ENCODE results near the gene CEP104. TPM values are rescaled to one million over a fixed set of nuclear protein-coding genes. Genes with fewer than 3 reads are reported as not detected.

Gene CEP104
- total and polyA plus RNA-seq, 2 donors (not counting 1 experiment from before 2014, with no cell fraction given): 27.7 to 71.8 TPM

DNA sequence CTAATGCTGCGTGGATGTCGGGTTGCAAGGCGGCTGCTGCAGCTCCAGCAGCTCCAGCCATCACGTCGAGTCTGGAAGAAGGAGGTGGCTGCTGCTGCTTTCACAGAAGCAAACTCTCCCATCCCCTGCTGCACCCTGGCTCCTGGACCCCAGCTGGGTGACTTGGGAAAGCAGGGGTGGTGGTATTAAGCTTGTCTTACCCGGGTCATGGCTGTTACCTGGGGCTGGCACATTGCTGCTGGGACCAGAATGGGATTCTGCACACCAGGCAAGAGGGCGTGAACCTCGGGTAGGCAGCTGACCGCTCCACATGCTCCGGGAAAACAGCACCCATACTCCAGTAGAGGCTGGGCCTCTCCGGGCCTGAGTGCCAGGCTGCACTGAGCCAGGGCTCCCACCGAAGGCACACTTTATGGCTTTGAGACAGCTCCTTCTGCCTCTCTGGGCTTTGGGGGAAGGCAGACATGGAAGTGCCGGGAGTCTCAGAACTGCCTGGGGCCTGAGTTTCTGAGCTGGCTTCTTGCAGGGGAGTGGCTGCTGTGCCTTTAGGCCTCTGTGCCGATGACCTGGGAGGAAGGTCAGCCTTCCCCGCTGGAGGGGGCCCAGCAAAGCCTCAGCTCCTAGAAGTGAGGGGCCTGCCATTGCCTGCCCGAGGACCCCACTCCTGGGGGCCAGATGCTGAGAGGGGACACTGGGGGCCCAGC is 83.3 kb downstream of the CEP104 start:
- Mint-ChIP-seq H3K27me3 (no peaks in the 10 kb centered on the region), H3K27ac (no peak overlapping the region), H3K4me1 (peaks cover 23% of the 10 kb centered on the region), H3K9me3 (ENCODE audit: insufficient read depth) (no peaks in the 10 kb centered on the region), H3K4me3 (peak overlapping the region; percentile 29)
- Histone ChIP-seq H3K27me3 (replicated peaks in 1 of 4; ENCODE audit: control extremely low read depth in 1 of 4, control insufficient read depth in 3 of 4, insufficient read depth in 4 of 4, low read length in 3 of 4) (no peaks in the 10 kb centered on the region), H3K9me3 (ENCODE audit: control extremely low read depth in 1 of 3, control insufficient read depth in 2 of 3, insufficient read depth in 1 of 3, low read length in 2 of 3) (no peaks in the 10 kb centered on the region), H3K36me3 (replicated peaks in 1 of 2; ENCODE audit: control extremely low read depth in 1 of 2, control insufficient read depth in 1 of 2, extremely low read depth in 1 of 2, insufficient read depth in 2 of 2, low read length in 1 of 2) (no peaks in the 10 kb centered on the region), H3K4me1 (ENCODE audit: control insufficient read depth in 2 of 2, insufficient read depth in 2 of 2, low read length in 2 of 2) (peaks cover 19 to 33% of the 10 kb centered on the region in 2 donors), H3K9ac (ENCODE audit: low read length) (no peak overlapping the region), H3K4me3 (ENCODE audit: control extremely low read depth in 1 of 5, extremely low read depth in 1 of 5, insufficient read depth in 1 of 5, low read depth in 2 of 5, low read length in 4 of 5) (no peak overlapping the region), H3K4me2 (replicated peaks; ENCODE audit: low read depth, low read length, poor library complexity, severe bottlenecking) (peak overlapping the region; percentile 94), H2AFZ (ENCODE audit: insufficient read depth, low read depth, low read length, poor library complexity, severe bottlenecking) (peak overlapping the region; percentile 82), H3K79me2 (ENCODE audit: control insufficient read depth, insufficient read depth, low read length) (no peaks in the 10 kb centered on the region), H4K20me1 (ENCODE audit: control insufficient read depth, insufficient read depth, low read length, poor library complexity, severe bottlenecking) (no peaks in the 10 kb centered on the region), H3K27ac (ENCODE audit: low read length in 2 of 2) (no peak overlapping the region)
- DNase-seq: peak; percentile 27
- intact Hi-C loops (cut with micrococcal nuclease): loop anchor here (2.0 kb wide), 1 partner anchor 243 kb away; no protein-coding TSS in a partner anchor
- ATAC-seq (ENCODE audit: low read depth): no peak
- 99% methylated on average over 12 of the region's 16 CpGs for whole genome bisulfite sequencing (ENCODE audit: insufficient coverage)
- CTCF ChIA-PET: interaction anchor here (0.6 to 1.3 kb wide), 2 partner anchors 13 to 25 kb away, joined by 3 to 4 read pairs; no protein-coding TSS in a partner anchor
- POLR2A ChIA-PET: interaction anchor here (1.4 kb wide), 1 partner anchor 22 kb away, joined by 5 read pairs; the partner anchor contains the start of gene LRRC47
- TF ChIP-seq EZH2 (IDR thresholded peaks at IDR 0.05; ENCODE audit: borderline replicate concordance, insufficient read depth, low read depth, low read length, poor library complexity, severe bottlenecking): no peak
- TF ChIP-seq, protein P1, sequence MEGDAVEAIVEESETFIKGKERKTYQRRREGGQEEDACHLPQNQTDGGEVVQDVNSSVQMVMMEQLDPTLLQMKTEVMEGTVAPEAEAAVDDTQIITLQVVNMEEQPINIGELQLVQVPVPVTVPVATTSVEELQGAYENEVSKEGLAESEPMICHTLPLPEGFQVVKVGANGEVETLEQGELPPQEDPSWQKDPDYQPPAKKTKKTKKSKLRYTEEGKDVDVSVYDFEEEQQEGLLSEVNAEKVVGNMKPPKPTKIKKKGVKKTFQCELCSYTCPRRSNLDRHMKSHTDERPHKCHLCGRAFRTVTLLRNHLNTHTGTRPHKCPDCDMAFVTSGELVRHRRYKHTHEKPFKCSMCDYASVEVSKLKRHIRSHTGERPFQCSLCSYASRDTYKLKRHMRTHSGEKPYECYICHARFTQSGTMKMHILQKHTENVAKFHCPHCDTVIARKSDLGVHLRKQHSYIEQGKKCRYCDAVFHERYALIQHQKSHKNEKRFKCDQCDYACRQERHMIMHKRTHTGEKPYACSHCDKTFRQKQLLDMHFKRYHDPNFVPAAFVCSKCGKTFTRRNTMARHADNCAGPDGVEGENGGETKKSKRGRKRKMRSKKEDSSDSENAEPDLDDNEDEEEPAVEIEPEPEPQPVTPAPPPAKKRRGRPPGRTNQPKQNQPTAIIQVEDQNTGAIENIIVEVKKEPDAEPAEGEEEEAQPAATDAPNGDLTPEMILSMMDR (IDR thresholded peaks at IDR 0.05): no peak
